WERI-Rb-1 (cell line): ENCODE data around the gene MYRIP.

Experiments
- DNase-seq: peaks from one replicate; pipeline ENCODE4 v3.0.0-alpha.2; 2020
- H3K27ac ChIP-seq: fragments of 250-450 bp; sonication (Bioruptor Pico); 2 replicates; pipeline ENCODE4 v1.5.1; 2020; ENCODE audit warnings: mild to moderate bottlenecking, moderate library complexity
- H3K27me3 ChIP-seq: fragments of 250-450 bp; sonication (Bioruptor Pico); 2 replicates; pipeline ENCODE4 v1.5.1; 2021; ENCODE audit warnings: mild to moderate bottlenecking, low read depth, moderate library complexity; ENCODE audit not compliant: insufficient read depth, severe bottlenecking
- H3K36me3 ChIP-seq: fragments of 250-450 bp; sonication (Bioruptor Pico); 2 replicates; pipeline ENCODE4 v1.5.1; 2020; ENCODE audit warnings: mild to moderate bottlenecking, moderate library complexity
- H3K4me3 ChIP-seq: 2 replicates; pipeline ENCODE4 v1.5.1; 2011; ENCODE audit warnings: low read depth, mild to moderate bottlenecking, control low read depth, low read length
- H3K9me3 ChIP-seq: fragments of 250-450 bp; sonication (Bioruptor Pico); 2 replicates; pipeline ENCODE4 v1.5.1; 2021; ENCODE audit warnings: mild to moderate bottlenecking, moderate library complexity; ENCODE audit not compliant: severe bottlenecking
- CTCF ChIP-seq: IDR thresholded peaks from 2 replicates; pipeline ENCODE4 v1.5.1; 2011; ENCODE audit warnings: low read depth, mild to moderate bottlenecking, control low read depth, inconsistent platforms, low read length

MYRIP gene

GRCh38 chr3:40191251-40191650 is 381.8 kb downstream of the MYRIP start:
- Histone ChIP-seq H3K27me3 (no peaks in the 10 kb centered on the region), H3K4me3 (no peak overlapping the region), H3K36me3 (no peaks in the 10 kb centered on the region), H3K9me3 (no peaks in the 10 kb centered on the region), H3K27ac (no peak overlapping the region)
- no peak for TF ChIP-seq CTCF
- no peak for DNase-seq

GRCh38 chr3:40191850-40192448 is 382.5 kb downstream of the MYRIP start:
- peak; percentile 86 for TF ChIP-seq CTCF
- peak; percentile 58 for DNase-seq
- Histone ChIP-seq H3K36me3 (no peaks in the 10 kb centered on the region), H3K4me3 (no peak overlapping the region), H3K27me3 (no peaks in the 10 kb centered on the region), H3K9me3 (no peaks in the 10 kb centered on the region), H3K27ac (no peak overlapping the region)

- DNase-seq, result no peak
- no peak for TF ChIP-seq CTCF
- no peaks in the 10 kb centered on the region for H3K27me3 ChIP-seq
- H3K27ac ChIP-seq, result no peak overlapping the region
- no peak overlapping the region for H3K4me3 ChIP-seq
- H3K9me3 ChIP-seq, result no peaks in the 10 kb centered on the region
- no peaks in the 10 kb centered on the region for H3K36me3 ChIP-seq
Measured at GRCh38 chr3:40192628-40193027, 383.2 kb downstream of the MYRIP start.

- Histone ChIP-seq H3K9me3 (no peaks in the 10 kb centered on the region), H3K27me3 (no peaks in the 10 kb centered on the region), H3K27ac (no peak overlapping the region), H3K36me3 (no peaks in the 10 kb centered on the region), H3K4me3 (no peak overlapping the region)
- DNase-seq, result no peak
- no peak for TF ChIP-seq CTCF
Measured at GRCh38 chr3:40196966-40197365, 387.6 kb downstream of the MYRIP start.

- H3K4me3 ChIP-seq, result no peak overlapping the region
- no peaks in the 10 kb centered on the region for H3K36me3 ChIP-seq
- no peaks in the 10 kb centered on the region for H3K9me3 ChIP-seq
- H3K27ac ChIP-seq, result no peak overlapping the region
- DNase-seq, result no peak
- no peak for TF ChIP-seq CTCF
- no peaks in the 10 kb centered on the region for H3K27me3 ChIP-seq
Measured at GRCh38 chr3:40200692-40201316, 391.4 kb downstream of the MYRIP start.

GRCh38 chr3:40201770-40202169 is 392.4 kb downstream of the MYRIP start:
- no peak for TF ChIP-seq CTCF
- no peak for DNase-seq

More at GRCh38 chr3:40201770-40202169, 392.4 kb downstream of the MYRIP start:
- Histone ChIP-seq H3K36me3 (no peaks in the 10 kb centered on the region), H3K27ac (no peak overlapping the region), H3K27me3 (no peaks in the 10 kb centered on the region), H3K9me3 (no peaks in the 10 kb centered on the region), H3K4me3 (no peak overlapping the region)
